ENCODE measurements around the gene PSMD4.
"Not testable (repeated sequence)": the region's sequence is repeated elsewhere in the genome, so short reads cannot be mapped to it uniquely, and the experiment has no call there.

PSMD4 gene

GRCh38 chr1:151273924-151274466, 19.5 kb downstream of the PSMD4 start:
- DNase-seq (ENCODE audit: low read depth in 2 of 2) = no peak

- not testable (repeated sequence) for DNase-seq (ENCODE audit: low read depth in 2 of 2)
Measured at GRCh38 chr1:151275341-151275740, 20.8 kb downstream of the PSMD4 start.

GRCh38 chr1:151277249-151277648, 22.7 kb downstream of the PSMD4 start:
- no peak for DNase-seq (ENCODE audit: low read depth in 2 of 2)

- peak; percentile 97 to 98 for DNase-seq (ENCODE audit: low read depth in 2 of 2)
Measured at GRCh38 chr1:151281225-151281968, 26.9 kb downstream of the PSMD4 start.

- peak; percentile 100 for DNase-seq (ENCODE audit: low read depth in 2 of 2)
Measured at GRCh38 chr1:151281969-151282882, 27.7 kb downstream of the PSMD4 start, which contains the start of gene ZNF687. Gene ZNF687, plus strand, starts transcription at chr1:151282299. Its CDS starts 3,993 bp downstream, at chr1:151286292.

- no peak for DNase-seq (ENCODE audit: low read depth in 2 of 2)
Measured at GRCh38 chr1:151282883-151283725, 28.6 kb downstream of the PSMD4 start.

- DNase-seq (ENCODE audit: low read depth in 2 of 2) = no peak
Measured at GRCh38 chr1:151284013-151284577, 29.6 kb downstream of the PSMD4 start.

- DNase-seq (ENCODE audit: low read depth in 2 of 2) = no peak
Measured at GRCh38 chr1:151286619-151287340, 32.2 kb downstream of the PSMD4 start.

GRCh38 chr1:151287341-151287699, 32.8 kb downstream of the PSMD4 start:
- DNase-seq (ENCODE audit: low read depth in 2 of 2) = no peak

- no peak for DNase-seq (ENCODE audit: low read depth in 2 of 2)
Measured at GRCh38 chr1:151287767-151288500, 33.4 kb downstream of the PSMD4 start.

GRCh38 chr1:151288502-151288901, 34.0 kb downstream of the PSMD4 start:
- DNase-seq (ENCODE audit: low read depth in 2 of 2) = no peak

GRCh38 chr1:151289080-151289935, 34.8 kb downstream of the PSMD4 start:
- DNase-seq (ENCODE audit: low read depth in 2 of 2) = no peak

GRCh38 chr1:151289991-151290708, 35.6 kb downstream of the PSMD4 start:
- no peak for DNase-seq (ENCODE audit: low read depth in 2 of 2)

- DNase-seq (ENCODE audit: low read depth in 2 of 2) = no peak
Measured at GRCh38 chr1:151290709-151291303, 36.3 kb downstream of the PSMD4 start.

GRCh38 chr1:151292207-151293030, 37.9 kb downstream of the PSMD4 start:
- DNase-seq (ENCODE audit: low read depth in 2 of 2) = no peak

GRCh38 chr1:151293093-151293492, 38.6 kb downstream of the PSMD4 start:
- no peak for DNase-seq (ENCODE audit: low read depth in 2 of 2)

Measured in fibroblast of skin of left biceps (primary cell).